Panc1 (cell line): Measurements from ENCODE around the gene CHMP1A. TPM values are rescaled to one million over a fixed set of nuclear protein-coding genes. Genes with fewer than 3 reads are reported as not detected.
"Not testable (repeated sequence)": the region's sequence is repeated elsewhere in the genome, so short reads cannot be mapped to it uniquely, and the experiment has no call there.

Source experiments
- ATAC-seq: fragments of 200-7000 bp; cut with Tn5 transposase; 2 replicates; pipeline ENCODE4 v1.9.1; 2020; ENCODE audit warnings: mild to moderate bottlenecking, moderate library complexity
- BruUV-seq: library from RNA; stranded (reverse); fragments of 400-500 nt; replicated peaks from 2 replicates; lab custom pipeline; 2021; lab: Mats Ljungman, UMichigan
- CTCF ChIA-PET: fragments of 300-600 bp; sonication (Branson Sonifier 250); formaldehyde crosslinking; loops from one replicate; lab custom pipeline; 2022; ENCODE audit warnings: antibody characterized with exemption; lab: Charles Lee
- POLR2A ChIA-PET: fragments of 300-600 bp; sonication (Branson Sonifier 250); formaldehyde crosslinking; loops from one replicate; lab custom pipeline; 2022; ENCODE audit warnings: antibody characterized with exemption; lab: Charles Lee
- DNase-seq: peaks from one replicate; pipeline ENCODE4 v3.0.0-alpha.2; 2010; ENCODE audit warnings: low read depth, low spot score
- H3K27ac ChIP-seq: 2 replicates; pipeline ENCODE4 v1.5.1; 2011; ENCODE audit warnings: mild to moderate bottlenecking, low read length, inconsistent platforms
- H3K27me3 ChIP-seq: fragments of 200-500 bp; sonication (Bioruptor generic); 2 replicates; pipeline ENCODE4 v1.6.0; 2014; ENCODE audit warnings: low read length, inconsistent platforms; ENCODE audit not compliant: control insufficient read depth, insufficient read depth
- H3K36me3 ChIP-seq: fragments of 200-500 bp; sonication (Bioruptor generic); 2 replicates; pipeline ENCODE4 v1.5.1; 2014; ENCODE audit warnings: inconsistent platforms, mild to moderate bottlenecking, low read length, moderate library complexity; ENCODE audit not compliant: control insufficient read depth, insufficient read depth
- H3K4me1 ChIP-seq: 2 replicates; pipeline ENCODE4 v1.5.1; 2011; ENCODE audit warnings: inconsistent platforms, mild to moderate bottlenecking, low read length, moderate library complexity; ENCODE audit not compliant: control insufficient read depth, insufficient read depth
- H3K4me3 ChIP-seq, 2 experiments: 2 replicates each; pipeline ENCODE4 v1.5.1; 2011 to 2012; ENCODE audit warnings: low read depth in 2 of 2, low read length in 2 of 2, mild to moderate bottlenecking in 2 of 2, inconsistent platforms in 1 of 2, moderate library complexity in 1 of 2
- H3K9me3 ChIP-seq: fragments of 200-500 bp; sonication (Bioruptor generic); 2 replicates; pipeline ENCODE4 v1.5.1; 2014; ENCODE audit warnings: low read depth, mild to moderate bottlenecking, inconsistent platforms, low read length, moderate library complexity; ENCODE audit not compliant: control insufficient read depth, insufficient read depth
- CTCF ChIP-seq: fragments of 450-650 bp; IDR thresholded peaks from 2 replicates; pipeline ENCODE4 v1.5.1; 2017; ENCODE audit warnings: mild to moderate bottlenecking
- POLR2AphosphoS5 ChIP-seq: IDR thresholded peaks from 2 replicates; pipeline ENCODE4 v1.6.1; 2012; ENCODE audit warnings: mild to moderate bottlenecking, low read depth, low read length, moderate library complexity
- REST ChIP-seq, 2 experiments: IDR thresholded peaks; 2 replicates each; pipeline ENCODE4 v1.6.1; 2011 to 2012; ENCODE audit warnings: low read depth in 2 of 2, control low read depth in 1 of 2, low read length in 1 of 2, mild to moderate bottlenecking in 1 of 2, moderate library complexity in 1 of 2; ENCODE audit not compliant: insufficient read depth in 1 of 2
- SIN3A ChIP-seq: IDR thresholded peaks from 2 replicates; pipeline ENCODE4 v1.6.1; 2012; ENCODE audit warnings: low read depth, mild to moderate bottlenecking, low read length, moderate library complexity, borderline replicate concordance; ENCODE audit not compliant: insufficient read depth
- TCF7L2 ChIP-seq: IDR thresholded peaks from 2 replicates; pipeline ENCODE4 v1.6.1; 2011; ENCODE audit warnings: mild to moderate bottlenecking, low read depth, low read length, inconsistent platforms
- in situ Hi-C: cut with HindIII; loops from 2 replicates; pipeline ENCODE4 v1.10.0; 2016; ENCODE audit warnings: low sequenced_read_pairs, low pct_unique_long_range_greater_than_20kb
- intact Hi-C: fragments of 100-400 bp; cut with micrococcal nuclease; formaldehyde crosslinking; loops from one replicate; pipeline ENCODE4 v1.10.0; 2022; ENCODE audit not compliant: unreplicated experiment
- total RNA-seq: library from RNA; stranded (reverse); gene quantifications from one replicate; pipeline ENCODE4 v1.2.1, GENCODE V29; 2021; ENCODE audit not compliant: unreplicated experiment

The CHMP1A gene
- total RNA-seq, 1 experiment from 2014 or later = 98.0 TPM

GRCh38 chr16:89636663-89637062 is 20.8 kb downstream of the CHMP1A start:
- TF ChIP-seq TCF7L2 = no peak
- TF ChIP-seq SIN3A = no peak
- TF ChIP-seq POLR2AphosphoS5 = no peak
- no peak for TF ChIP-seq CTCF
- TF ChIP-seq REST (IDR thresholded peaks at IDR 0.05; ENCODE audit: insufficient read depth in 1 of 2, low read depth in 2 of 2, low read length in 1 of 2) = no peak
- Histone ChIP-seq H3K4me1 (peaks cover 3% of the 10 kb centered on the region), H3K36me3 (no peaks in the 10 kb centered on the region), H3K27ac (no peak overlapping the region), H3K27me3 (peaks cover 4% of the 10 kb centered on the region), H3K4me3 (no peak overlapping the region), H3K9me3 (no peaks in the 10 kb centered on the region)
- intact Hi-C loops (no loop called here), in situ Hi-C loops (no loop called here)
- ChIA-PET CTCF (no interaction called here), POLR2A (no interaction called here)
- no TSS peak for BruUV-seq
- no peak for ATAC-seq
- DNase-seq = no peak

GRCh38 chr16:89634463-89635385 is 22.8 kb downstream of the CHMP1A start:
- H3K27me3 ChIP-seq, DNase-seq, POLR2A ChIA-PET, BruUV-seq, H3K9me3 ChIP-seq, CTCF ChIA-PET, H3K27ac ChIP-seq, ATAC-seq, intact Hi-C loops, H3K36me3 ChIP-seq, H3K4me3 ChIP-seq, H3K4me1 ChIP-seq, in situ Hi-C loops: not testable (repeated sequence)
